Embryonic facial prominence (tissue), 1 donor: ENCODE results near the gene FBXL5.

ENCODE experiments used
- DNase-seq: peaks from one replicate; pipeline ENCODE4 v3.0.0-alpha.2; 2016; ENCODE audit errors: extremely low spot score

FBXL5 gene

GRCh38 chr4:15677507-15677988 is 22.4 kb upstream of the FBXL5 start:
- DNase-seq: no peak

- DNase-seq: no peak
Measured at GRCh38 chr4:15676899-15677298, 21.7 kb upstream of the FBXL5 start.

GRCh38 chr4:15676039-15676438 is 20.9 kb upstream of the FBXL5 start:
- no peak for DNase-seq

GRCh38 chr4:15675356-15675755 is 20.2 kb upstream of the FBXL5 start:
- no peak for DNase-seq

DNA sequence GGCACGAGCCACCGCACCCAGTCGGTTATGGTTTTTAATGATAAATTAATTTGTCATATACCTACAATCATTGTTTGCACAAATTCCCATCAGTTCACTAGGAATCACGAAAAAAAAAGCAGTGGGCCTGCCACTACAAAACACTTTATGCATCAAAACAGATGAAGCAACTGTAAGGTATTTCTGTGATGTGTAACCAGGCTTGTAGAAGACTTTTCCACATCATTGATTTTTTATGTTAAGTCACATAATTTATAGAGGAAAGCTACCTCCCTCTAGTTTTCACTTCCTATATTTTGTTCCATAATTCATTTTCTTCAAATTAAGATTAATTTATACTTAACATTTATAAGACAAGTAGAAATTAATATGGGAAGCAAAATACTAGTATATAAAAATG is 19.8 kb upstream of the FBXL5 start:
- DNase-seq: no peak

GRCh38 chr4:15674046-15674445 is 18.9 kb upstream of the FBXL5 start:
- no peak for DNase-seq

DNA sequence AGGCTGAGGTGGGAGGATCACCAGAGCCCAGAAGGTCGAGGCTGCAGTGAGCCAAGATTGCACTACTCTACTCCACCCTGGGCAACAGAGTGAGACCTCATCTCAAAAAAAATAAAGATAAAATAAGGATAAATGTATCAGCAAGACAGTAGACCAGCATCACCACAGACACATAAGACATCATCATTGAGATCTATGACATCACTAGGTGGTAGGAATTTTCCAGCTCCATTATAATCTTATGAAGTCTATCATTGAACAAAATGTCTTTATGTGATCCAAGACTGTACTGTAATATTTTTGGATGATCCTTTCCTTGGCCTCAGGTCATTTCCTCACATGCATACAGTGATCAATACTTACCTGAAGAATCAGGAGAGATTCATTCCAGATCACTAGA is 18.2 kb upstream of the FBXL5 start:
- no peak for DNase-seq

GRCh38 chr4:15672101-15672500 is 16.9 kb upstream of the FBXL5 start:
- DNase-seq: no peak

DNA sequence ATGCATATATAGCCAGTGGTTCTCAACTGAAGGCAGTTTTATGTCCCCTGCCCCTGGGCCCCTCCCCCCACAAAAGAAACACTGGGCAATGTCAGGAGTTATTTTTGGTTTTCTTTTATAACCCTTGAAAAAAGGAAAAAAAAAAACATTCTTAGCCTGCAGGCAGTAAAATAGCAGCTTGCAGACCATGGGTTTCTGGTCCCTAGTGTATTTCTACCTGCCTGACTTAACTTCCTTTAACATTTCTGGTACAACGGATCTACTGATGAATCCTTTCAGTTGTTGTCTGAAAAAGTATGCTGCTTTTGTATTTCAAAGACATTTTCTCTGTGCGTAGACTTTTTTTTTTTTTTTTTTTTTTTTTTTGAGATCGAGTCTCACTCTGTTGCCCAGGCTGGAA is 15.4 kb upstream of the FBXL5 start:
- DNase-seq: no peak

- no peak for DNase-seq
Measured at GRCh38 chr4:15668566-15669435, 13.6 kb upstream of the FBXL5 start.

DNA sequence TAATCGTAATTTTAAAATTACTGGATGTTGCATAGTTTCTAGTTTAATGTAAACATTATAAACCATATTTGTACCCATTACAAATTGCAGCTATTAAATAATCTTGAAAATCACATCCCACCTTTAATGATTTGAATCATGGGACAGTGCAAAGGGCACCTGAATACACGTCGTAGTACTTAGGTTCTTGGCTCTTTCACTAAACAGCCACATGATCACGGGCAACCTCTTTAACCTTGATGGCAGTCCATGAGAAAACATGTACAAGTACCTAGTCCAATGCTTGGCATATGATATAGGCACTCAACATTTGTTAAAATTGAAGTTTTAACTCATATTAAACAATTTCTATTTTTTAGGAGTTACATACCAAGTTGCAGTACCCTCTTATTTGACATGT is 11.8 kb upstream of the FBXL5 start:
- DNase-seq: no peak

GRCh38 chr4:15665753-15666365 is 10.7 kb upstream of the FBXL5 start:
- no peak for DNase-seq

DNA sequence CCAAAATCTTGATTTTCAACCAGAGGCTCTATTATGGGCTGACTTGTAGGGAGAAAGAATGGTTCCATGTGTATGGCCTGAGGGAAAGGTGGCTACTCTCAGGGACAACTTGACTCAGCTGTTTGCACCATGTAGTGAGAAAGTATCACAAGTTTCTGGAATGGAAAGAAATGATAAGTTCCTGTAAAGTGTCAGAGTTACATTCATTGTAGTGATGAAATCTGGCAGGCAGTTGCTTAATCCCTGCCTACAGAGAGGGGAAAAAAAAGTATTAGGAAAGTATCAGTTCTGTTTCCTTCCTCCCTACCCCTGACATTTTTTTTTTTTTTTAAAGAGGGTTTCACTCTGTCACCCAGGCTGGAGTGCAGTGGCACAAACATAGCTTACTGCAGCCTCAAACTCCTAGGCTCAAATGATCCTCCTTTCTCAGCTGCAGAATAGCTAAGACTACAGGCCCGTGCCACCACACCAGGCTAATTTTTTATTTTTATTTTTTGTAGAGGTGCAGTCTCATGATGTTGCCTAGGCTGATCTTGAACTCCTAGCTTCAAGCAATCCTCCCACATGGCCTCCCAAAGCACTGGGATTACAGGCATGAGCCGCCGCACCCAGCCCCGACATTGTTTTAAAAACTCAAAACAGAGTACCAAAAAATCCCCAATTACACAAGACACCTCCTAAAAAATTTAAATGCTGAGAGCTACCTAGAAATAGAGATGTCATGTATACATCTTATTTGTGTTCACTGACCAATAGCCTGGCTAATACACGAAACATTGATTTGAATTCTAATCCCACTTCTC is 4.8 kb upstream of the FBXL5 start:
- no peak for DNase-seq

GRCh38 chr4:15658781-15659180 is 3.6 kb upstream of the FBXL5 start:
- no peak for DNase-seq

DNA sequence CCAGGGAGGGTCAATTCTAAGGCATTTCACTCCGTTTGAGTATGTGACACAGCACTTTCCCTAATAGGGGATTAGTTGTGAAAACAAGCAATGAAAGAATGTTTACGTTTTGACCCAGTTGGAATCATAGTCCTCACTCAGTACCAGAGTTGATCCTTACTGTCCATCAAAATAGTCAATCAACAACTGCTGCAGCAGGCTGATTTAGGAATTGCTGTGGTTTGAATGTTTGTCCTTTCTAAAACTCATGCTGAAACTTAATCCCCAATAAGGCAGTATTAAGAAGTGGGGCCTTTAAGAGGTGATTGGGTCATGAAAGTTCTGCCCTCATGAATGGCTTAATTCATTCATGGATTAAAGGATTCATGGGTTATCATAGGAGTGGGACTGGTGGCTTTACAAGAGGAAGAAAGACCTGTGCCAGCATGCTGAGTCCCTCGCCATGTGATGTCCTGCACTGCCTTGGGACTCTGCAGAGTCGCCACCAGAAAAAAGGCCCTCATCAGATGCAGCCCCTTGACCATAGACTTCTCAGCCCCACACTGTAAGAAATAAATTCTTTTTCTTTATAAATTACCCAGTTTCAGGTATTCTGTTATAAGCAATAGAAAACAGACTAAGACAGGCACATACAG is 3.1 kb upstream of the FBXL5 start:
- DNase-seq: no peak

DNA sequence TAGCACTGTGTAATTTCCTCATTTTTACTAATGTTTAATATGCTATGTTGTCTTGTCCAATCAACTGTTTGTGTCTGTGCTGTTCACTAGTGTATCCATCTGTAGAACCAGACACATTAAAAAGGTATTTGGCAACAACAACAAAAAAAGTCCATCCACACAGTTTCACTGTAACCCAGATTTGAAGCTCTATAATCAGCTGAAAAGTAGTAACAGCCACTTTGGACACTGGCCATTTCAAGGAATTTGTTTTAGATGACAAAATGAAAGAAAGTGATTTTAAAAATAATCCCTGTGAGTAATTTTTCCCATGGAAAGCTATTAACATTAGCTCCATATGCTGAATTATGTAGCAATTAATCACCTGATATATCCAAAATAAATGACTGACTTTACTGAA is 2.2 kb upstream of the FBXL5 start:
- no peak for DNase-seq

DNA sequence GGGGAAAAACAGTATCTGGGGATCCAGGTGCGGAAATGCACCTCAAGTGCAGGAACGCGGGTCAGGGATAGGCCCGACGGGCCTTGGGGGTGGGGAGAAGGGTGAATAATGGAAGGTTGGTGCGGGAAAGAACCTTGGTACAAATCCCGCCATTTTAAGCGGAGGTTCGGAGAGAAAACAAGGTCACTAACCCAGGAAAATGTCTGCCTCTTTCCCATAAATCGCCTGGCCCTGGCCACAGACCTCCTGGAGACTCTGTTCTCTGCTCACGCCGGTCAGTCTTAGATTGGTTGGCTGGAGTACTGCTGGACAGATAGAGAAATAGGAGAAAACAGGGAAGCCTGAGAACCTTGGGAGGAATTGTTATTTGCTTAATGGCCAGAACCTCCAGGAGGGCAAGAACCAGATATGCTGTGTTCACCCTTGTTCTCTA is 897 bp upstream of the FBXL5 start:
- DNase-seq: peak; percentile 15

- peak; percentile 36 for DNase-seq
Measured at GRCh38 chr4:15654593-15655222, 449 bp downstream of the FBXL5 start.

DNA sequence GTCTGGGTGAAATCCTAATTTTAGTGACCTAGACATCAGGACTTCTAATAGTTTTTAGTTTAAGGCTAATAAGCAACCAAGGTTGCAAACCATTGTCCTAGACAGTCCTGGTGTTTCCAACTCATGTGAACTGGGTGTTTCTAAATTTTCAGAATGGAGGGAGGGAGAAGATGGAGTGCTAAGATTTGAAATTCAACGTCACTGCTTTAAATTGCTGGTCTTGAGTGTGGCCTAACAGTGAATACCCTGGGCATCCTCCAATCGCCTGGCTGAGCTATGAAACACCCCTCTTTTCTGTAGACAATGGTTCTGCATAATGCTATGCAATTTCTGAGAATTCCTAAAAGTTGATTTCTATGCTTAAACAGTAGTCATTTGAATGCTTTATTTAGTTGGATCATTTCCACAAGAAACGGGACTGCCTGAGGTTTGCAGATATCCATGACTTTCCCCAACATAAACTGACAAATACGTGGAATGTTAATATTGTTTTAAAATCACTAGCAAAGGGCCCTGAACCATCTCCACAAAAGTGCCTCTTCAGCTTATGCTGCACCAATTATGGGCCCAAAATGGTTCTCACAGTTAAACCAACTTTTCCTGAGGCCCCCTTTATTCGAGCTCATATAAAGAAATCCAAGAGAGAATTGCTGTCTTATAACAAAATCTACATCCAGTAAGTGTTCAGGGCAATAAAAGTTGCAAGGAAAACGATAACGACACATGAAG is 1.1 kb downstream of the FBXL5 start:
- peak; percentile 22 for DNase-seq

DNA sequence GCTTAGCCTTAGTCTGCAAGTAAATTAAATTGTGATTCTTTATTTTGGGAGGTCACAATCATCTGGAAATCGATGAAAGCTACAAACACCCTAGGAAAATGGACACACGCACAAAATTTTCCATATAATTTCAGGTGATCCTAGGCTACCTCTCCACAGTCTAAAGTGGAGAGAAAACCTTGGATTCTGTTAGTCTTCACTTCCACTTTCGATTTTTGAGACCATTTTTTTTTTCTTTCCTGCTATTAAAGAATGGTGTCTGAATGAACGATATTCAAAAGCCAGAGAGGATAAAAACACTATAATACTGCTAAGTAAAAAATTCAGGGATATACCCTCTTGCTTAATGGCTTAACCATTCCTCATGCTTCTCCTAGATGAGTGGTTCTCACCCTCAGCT is 1.7 kb downstream of the FBXL5 start:
- no peak for DNase-seq

DNA sequence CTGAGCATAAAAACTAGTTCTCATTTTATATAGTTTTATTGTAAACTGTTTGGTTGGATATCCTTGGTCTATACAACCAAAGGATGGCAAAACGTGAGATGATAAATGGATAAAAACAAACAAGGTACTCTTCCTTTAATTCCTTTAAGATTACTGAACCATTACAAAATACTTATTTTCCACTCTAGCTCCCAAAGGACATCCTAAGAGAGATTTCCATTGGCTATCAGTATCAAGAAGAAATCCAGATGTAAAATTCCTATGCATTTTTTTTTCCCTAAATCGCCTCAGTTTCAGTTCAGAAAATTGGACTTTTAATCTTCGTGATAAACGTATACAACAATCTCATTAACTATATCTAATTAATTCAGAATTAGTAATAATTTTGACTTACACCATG is 2.3 kb downstream of the FBXL5 start:
- DNase-seq: no peak
